ENCODE measurements around the gene RPS21.
"Not testable (repeated sequence)": the region's sequence is repeated elsewhere in the genome, so short reads cannot be mapped to it uniquely, and the experiment has no call there.

The RPS21 gene

GRCh38 chr20:62366370-62367135, 20.4 kb upstream of the RPS21 start:
- no peak for DNase-seq

- DNase-seq = no peak
Measured at GRCh38 chr20:62367136-62367632, 19.7 kb upstream of the RPS21 start, which contains the start of gene LAMA5. LAMA5 (minus strand) TSS chr20:62367312; CDS start chr20:62367245, 67 bp downstream.

DNA sequence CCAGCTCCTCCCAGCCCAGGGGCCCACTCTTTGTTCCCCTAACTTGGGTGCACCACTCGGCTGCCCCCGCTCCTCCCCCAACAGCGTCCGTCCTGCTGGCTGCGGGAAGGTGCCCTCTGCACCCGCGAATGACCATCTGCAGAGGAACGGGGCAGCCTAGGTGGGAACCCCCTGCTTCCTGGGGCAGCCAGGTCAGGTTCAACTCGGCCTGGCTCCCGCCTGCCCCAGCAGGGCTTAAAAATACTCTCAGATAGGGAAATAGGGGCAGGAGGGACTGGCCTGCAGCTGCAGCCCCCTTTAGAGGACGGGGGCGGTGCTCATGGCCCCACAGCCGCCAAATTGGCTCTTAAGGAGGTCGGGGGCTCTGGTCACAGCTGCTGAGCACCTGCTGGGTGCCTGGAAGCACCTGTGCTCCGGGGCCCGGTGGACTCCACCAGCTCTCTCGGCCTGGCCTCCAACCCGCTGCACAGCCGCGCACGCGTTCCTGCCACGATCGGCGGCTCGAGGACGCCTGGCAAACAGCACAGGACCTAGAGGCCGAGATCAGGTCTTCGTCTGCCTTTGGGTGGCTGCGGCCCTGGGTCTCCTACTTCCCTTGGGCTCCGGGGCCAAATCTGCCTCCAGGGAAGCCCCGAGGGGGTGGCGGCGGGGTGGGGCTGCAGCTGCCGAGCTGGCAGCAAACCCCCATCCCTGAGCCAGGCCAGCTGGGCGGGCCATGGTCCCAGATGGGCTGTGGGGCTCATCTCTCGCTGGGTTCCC, 19.1 kb upstream of the RPS21 start:
- DNase-seq = no peak

- DNase-seq = no peak
Measured at GRCh38 chr20:62368392-62368975, 18.4 kb upstream of the RPS21 start.

- no peak for DNase-seq
Measured at GRCh38 chr20:62368976-62369814, 17.7 kb upstream of the RPS21 start.

DNA sequence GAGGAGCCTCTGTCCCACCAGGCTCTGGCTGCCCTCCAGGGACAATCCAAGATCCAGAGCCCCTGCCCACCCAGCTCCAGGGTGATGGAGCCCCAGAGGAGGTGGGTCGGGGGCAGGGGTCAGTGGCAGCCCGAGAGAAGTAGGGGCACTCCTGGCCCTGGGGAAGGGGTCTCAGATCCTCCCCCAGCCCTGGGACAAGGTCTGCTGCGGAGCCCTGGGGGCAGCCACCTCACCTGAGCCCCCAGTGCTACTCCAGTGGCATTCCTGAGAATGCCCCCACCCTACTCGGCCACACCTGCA, 17.1 kb upstream of the RPS21 start:
- no peak for DNase-seq

- DNase-seq = no peak
Measured at GRCh38 chr20:62370115-62370806, 16.6 kb upstream of the RPS21 start.

DNA sequence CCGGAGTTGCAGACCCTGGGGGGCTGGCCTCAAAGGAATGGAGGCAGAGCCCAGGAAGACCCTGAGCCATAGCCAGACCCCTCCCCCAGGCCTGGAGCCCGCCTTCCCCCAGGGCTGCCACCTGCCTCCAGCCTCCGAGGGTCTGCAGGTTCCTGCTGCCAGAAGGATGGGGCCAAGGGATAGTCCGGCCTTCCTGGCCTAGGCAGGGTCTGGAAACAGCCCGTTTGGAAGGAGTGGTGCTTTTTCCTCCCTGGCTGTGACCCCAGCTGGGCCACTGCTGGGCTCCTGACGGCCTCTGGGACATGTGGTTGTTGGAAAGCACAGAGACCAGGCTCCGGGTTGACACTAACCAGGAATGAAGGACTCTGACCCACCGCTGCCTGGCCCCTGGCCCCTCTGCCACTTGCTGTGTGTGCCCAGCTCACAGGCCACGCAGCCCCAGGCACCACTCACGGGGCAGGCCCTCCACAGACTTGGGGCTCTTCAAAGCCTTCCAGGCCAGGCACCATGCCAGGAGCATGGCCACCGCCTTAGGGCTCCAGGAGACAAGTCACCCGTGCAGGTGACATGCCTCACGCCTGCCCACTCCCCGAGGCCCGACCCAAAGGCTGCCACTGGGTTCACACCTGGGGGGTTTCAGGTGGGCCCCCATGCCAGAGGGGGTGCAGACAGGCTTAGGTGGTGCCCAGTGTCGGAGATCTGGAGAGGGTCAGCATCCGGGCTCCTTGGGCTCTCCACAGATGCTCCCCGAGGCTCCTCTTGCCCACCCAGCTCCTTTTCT, 15.9 kb upstream of the RPS21 start:
- no peak for DNase-seq

DNA sequence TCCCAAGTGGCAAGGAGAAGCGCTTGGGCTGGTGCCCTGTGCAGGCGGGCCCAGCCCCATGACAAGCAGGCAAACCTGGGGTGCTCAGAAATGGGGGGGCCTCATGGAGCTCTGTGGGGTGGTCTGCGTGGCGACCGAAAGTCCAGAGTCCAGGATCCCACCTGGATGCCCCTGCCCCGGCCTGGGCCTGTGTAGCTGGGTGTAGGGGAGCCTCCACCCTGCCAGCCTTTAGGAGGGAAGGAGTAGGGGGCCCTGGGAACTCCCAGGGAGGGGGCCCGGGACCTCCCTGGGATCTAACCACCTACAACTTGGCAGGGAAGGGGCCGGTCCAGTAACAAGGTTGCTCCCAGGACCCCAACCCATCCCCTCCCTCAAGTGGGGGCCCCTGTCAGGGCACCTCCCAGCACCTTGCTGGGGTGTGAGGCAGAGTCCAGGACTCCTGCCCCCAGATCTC, 15.3 kb upstream of the RPS21 start:
- DNase-seq = no peak

DNA sequence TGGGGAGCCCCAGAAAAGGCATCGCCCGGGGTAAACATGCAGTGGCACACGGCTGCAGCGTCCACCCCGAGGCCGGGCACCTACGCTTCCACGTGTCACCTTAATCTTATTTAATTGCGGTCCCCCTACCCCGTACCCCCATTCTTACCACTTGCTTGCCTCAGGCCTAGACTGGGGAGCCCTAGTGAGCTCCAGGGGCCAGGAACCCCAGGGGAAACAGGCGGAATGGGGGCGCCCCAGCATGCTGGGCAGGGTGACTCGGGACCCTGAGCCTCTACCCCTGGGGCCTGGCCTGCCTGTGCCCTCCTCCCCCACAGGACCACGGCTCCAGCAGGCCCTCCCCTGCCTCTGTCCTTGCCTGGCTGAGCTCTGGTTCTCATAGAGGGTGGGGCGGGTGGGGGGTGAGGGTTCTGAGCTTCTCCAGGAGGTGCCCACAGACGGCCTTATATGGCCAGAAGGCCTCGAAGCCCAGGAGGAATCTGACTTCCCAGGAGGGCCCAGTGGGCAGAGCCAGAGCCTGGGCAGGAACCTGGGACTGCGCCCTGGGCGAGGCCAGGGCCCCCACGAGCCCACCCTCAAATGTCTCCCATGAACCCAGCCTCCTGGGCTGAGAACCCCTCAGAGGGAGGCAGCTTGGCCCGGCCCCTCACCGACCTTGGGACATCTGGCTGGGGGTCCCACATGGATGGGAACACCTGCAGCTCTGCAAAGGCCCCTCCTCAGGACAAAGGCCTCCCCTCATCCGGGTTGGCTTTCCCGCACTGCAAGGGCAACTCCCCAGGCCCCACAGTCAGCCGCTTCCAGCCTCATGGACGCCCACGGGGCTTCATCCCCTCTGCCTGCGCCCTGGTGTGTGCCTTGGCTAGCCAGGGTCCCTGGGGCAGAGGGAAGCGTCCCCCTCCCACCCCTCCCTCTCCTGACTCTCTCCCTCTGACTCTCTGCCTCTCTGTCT, 14.6 kb upstream of the RPS21 start:
- DNase-seq = no peak

GRCh38 chr20:62373631-62374179, 13.2 kb upstream of the RPS21 start:
- DNase-seq = not testable (repeated sequence)

DNA sequence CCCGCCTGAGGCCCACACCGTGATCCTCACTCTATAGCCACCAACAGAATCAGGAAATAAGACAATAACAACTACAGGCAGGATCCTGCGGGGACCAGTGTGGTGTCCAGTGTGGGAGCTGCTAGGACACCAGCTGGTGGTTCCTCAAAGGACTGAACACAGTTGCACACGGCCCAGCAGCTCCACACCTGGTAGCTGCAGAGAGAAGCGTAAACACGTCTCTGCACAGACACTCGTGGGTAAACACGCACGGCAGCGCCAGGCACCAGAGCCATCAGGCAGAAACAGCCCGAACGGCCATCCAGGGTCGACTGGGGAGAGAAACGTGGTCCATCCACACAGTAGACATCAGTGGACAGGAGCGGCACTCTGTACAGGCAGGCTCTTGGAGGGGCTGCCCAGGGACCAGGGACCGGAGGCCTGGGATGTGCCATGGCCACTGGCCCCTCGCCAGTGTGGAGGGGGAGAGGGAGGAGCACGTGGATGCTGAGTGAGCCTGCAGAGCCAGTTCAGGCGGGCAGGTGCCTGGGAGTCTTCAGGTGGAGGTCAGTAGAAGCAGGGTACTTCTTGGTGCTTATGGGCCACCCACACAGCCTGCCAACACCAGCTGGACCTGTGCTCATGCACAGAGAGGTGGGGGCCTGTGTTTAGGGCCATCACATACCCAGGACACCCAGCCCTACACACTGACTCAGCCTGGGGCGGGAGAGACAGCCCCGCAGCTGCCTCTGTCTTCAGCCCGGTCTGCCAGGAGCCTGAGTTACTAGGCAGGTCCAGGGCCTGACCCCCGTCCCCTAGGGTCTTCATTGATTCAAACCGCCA, 12.4 kb upstream of the RPS21 start:
- DNase-seq = no peak

- DNase-seq = no peak
Measured at GRCh38 chr20:62376112-62377063, 10.5 kb upstream of the RPS21 start.

DNA sequence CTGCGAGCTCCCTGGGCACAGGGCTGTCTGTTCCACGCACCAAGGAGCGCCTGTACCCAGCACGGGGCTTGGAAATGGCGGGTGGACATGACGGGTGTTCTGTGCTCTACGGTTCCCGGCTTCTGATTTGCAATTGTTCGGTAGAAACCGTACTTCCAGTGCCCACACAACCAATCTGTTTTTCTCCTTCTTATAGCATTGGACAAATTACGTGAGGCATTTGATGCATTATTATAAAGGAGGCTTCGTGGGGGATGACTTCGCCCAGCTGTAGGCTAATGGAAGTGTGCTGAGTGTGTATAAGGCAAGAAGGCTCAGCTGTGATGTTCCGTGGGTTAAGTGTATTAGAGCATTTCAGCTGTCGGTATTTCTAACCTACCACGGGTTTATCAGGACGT, 9.8 kb upstream of the RPS21 start:
- no peak for DNase-seq

DNA sequence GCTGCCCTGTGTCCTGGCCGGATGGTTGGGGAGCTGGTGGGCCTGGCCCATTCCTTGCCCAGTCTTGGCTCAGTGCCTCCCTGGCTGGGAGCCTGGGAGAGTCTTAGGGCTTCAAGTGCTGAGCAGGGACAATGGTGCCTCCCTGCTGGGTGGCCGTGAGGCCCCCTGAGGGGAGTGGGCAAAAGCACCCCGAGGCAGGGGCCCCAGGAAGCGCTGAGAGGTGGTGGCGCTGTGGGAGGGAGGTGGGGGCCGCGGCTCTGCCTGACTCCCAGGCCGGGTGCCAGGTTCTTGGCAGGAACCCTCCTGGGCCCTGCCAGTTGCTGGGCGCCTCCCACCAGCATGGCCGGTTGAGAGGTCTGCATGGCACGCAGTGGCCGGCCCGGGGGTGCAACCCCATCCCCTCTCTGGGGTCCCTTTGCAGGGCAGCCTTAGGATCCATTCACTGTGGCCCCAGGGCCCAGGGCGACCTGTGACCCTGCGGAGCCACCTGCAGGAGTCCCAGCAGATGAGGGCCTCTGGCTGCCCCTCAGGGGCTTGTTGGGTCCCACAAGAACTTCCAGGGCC, 9.2 kb upstream of the RPS21 start:
- peak; percentile 64 for DNase-seq

- DNase-seq = no peak
Measured at GRCh38 chr20:62378215-62378614, 8.7 kb upstream of the RPS21 start.

- DNase-seq = no peak
Measured at GRCh38 chr20:62381202-62381797, 5.6 kb upstream of the RPS21 start.

All from NCI-H1092 (cell line).